Endodermal cell (in vitro differentiated cells): ENCODE data around the gene BIRC7. TPM values are rescaled to one million over a fixed set of nuclear protein-coding genes. Genes with fewer than 3 reads are reported as not detected.
A peak's percentile ranks its signal among the peaks of the same experiment; 100 is the strongest.

ENCODE experiments used
- DNase-seq: peaks from one replicate; pipeline ENCODE4 v3.0.0-alpha.2; 2017
- H3K27ac ChIP-seq: 2 replicates; pipeline ENCODE4 v1.5.1; 2013; ENCODE audit warnings: mild to moderate bottlenecking, low read depth, low read length, moderate library complexity
- H3K27me3 ChIP-seq: 2 replicates; pipeline ENCODE4 v1.6.1; 2013; ENCODE audit warnings: mild to moderate bottlenecking, low read length, moderate library complexity; ENCODE audit not compliant: insufficient read depth, control insufficient read depth, poor library complexity, severe bottlenecking
- H3K36me3 ChIP-seq: 2 replicates; pipeline ENCODE4 v1.7.0; 2013; ENCODE audit warnings: mild to moderate bottlenecking, low read length, moderate library complexity; ENCODE audit not compliant: control insufficient read depth, insufficient read depth
- H3K4me1 ChIP-seq: one replicate; pipeline ENCODE4 v1.7.0; 2013; ENCODE audit warnings: low read length; ENCODE audit not compliant: control insufficient read depth, insufficient read depth
- H3K4me3 ChIP-seq: 2 replicates; pipeline ENCODE4 v1.5.1; 2013; ENCODE audit warnings: mild to moderate bottlenecking, low read length, moderate library complexity
- H3K9ac ChIP-seq: 2 replicates; pipeline ENCODE4 v1.6.1; 2013; ENCODE audit warnings: mild to moderate bottlenecking, low read length, moderate library complexity; ENCODE audit not compliant: poor library complexity, severe bottlenecking; ENCODE audit errors: extremely low read depth
- H3K9me3 ChIP-seq: 2 replicates; pipeline ENCODE4 v1.6.1; 2013; ENCODE audit warnings: mild to moderate bottlenecking, low read length, moderate library complexity; ENCODE audit not compliant: control insufficient read depth
- H3K27ac Mint-ChIP-seq: 2 replicates; pipeline ENCODE4 v1.8.0; 2020; ENCODE audit warnings: mixed read lengths
- H3K27me3 Mint-ChIP-seq: 2 replicates; pipeline ENCODE4 v1.8.0; 2021; ENCODE audit warnings: mild to moderate bottlenecking, mixed read lengths; ENCODE audit not compliant: insufficient read depth
- H3K36me3 Mint-ChIP-seq: 2 replicates; pipeline ENCODE4 v1.8.0; 2020; ENCODE audit warnings: low read depth, mixed read lengths
- H3K4me1 Mint-ChIP-seq: 2 replicates; pipeline ENCODE4 v1.8.0; 2020; ENCODE audit warnings: mixed read lengths
- H3K4me3 Mint-ChIP-seq: 2 replicates; pipeline ENCODE4 v1.8.0; 2020; ENCODE audit warnings: mild to moderate bottlenecking, moderate library complexity, mixed read lengths
- H3K9me3 Mint-ChIP-seq: 2 replicates; pipeline ENCODE4 v1.8.0; 2020; ENCODE audit warnings: mild to moderate bottlenecking, mixed read lengths
- CTCF ChIP-seq: fragments of 200-600 bp; sonication (generic); conservative IDR thresholded peaks from 2 replicates; pipeline ENCODE4 v1.5.0; 2021; ENCODE audit warnings: antibody characterized with exemption, mild to moderate bottlenecking
- WGBS, 2 experiments: methylation state at CpG; one replicate each; pipeline versions ENCODE4 v1.1.5 to v1.1.7; 2013; ENCODE audit warnings: missing lambda C conversion rate in 2 of 2, mixed read lengths in 1 of 2; ENCODE audit not compliant: insufficient coverage in 1 of 2, insufficient read length in 1 of 2; 5-methylcytosine and 5-hydroxymethylcytosine counted together
- total RNA-seq, 2 donors: library from RNA; stranded (reverse); fragmentation: NEBNext Ultra II Directional in 1 of 2; extraction: Animal tissue kit (Norgen Biotek cat#: 25700) in 1 of 2; gene quantifications; 2 replicates in 1 of 2; 3 replicates in 1 of 2; pipeline ENCODE4 v1.2.1, GENCODE V29; 2021

BIRC7 gene
- total RNA-seq, 2 donors from 2014 or later: not detected

GRCh38 chr20:63259734-63260460 is 24.2 kb downstream of the BIRC7 start:
- no peak overlapping the region for H3K27ac Mint-ChIP-seq
- Histone ChIP-seq H3K9me3 (no peaks in the 10 kb centered on the region), H3K9ac (no peak overlapping the region), H3K4me1 (peaks cover 1% of the 10 kb centered on the region), H3K36me3 (no peaks in the 10 kb centered on the region), H3K27ac (peak overlapping the region; percentile 84), H3K27me3 (peaks cover 23% of the 10 kb centered on the region), H3K4me3 (no peak overlapping the region)
- H3K36me3 Mint-ChIP-seq: no peaks in the 10 kb centered on the region
- 91% methylated on average over 16 to 25 of the region's 25 CpGs for WGBS, 2 experiments
- H3K27me3 Mint-ChIP-seq: peaks cover 23% of the 10 kb centered on the region
- TF ChIP-seq CTCF: no peak
- no peaks in the 10 kb centered on the region for H3K9me3 Mint-ChIP-seq
- no peaks in the 10 kb centered on the region for H3K4me1 Mint-ChIP-seq
- no peak for DNase-seq
- no peak overlapping the region for H3K4me3 Mint-ChIP-seq

- Histone ChIP-seq H3K4me3 (no peak overlapping the region), H3K36me3 (no peaks in the 10 kb centered on the region), H3K4me1 (no peaks in the 10 kb centered on the region), H3K9me3 (no peaks in the 10 kb centered on the region), H3K27me3 (peaks cover 17% of the 10 kb centered on the region), H3K9ac (no peak overlapping the region), H3K27ac (peak overlapping the region; percentile 84)
- 93 to 96% methylated on average over 14 to 15 of the region's 15 CpGs for WGBS, 2 experiments
- DNase-seq: no peak
- H3K4me3 Mint-ChIP-seq: no peak overlapping the region
- no peaks in the 10 kb centered on the region for H3K36me3 Mint-ChIP-seq
- no peaks in the 10 kb centered on the region for H3K4me1 Mint-ChIP-seq
- no peak overlapping the region for H3K27ac Mint-ChIP-seq
- no peaks in the 10 kb centered on the region for H3K9me3 Mint-ChIP-seq
- no peak for TF ChIP-seq CTCF
- H3K27me3 Mint-ChIP-seq: peaks cover 17% of the 10 kb centered on the region
Observed at GRCh38 chr20:63260521-63260920, 24.8 kb downstream of the BIRC7 start.

- Histone ChIP-seq H3K4me1 (no peaks in the 10 kb centered on the region), H3K27ac (peak overlapping the region; percentile 84), H3K36me3 (no peaks in the 10 kb centered on the region), H3K9ac (no peak overlapping the region), H3K27me3 (peaks cover 10% of the 10 kb centered on the region), H3K4me3 (no peak overlapping the region), H3K9me3 (no peaks in the 10 kb centered on the region)
- peaks cover 10% of the 10 kb centered on the region for H3K27me3 Mint-ChIP-seq
- 60 to 76% methylated on average over 18 to 25 of the region's 25 CpGs for WGBS, 2 experiments
- no peaks in the 10 kb centered on the region for H3K4me1 Mint-ChIP-seq
- H3K4me3 Mint-ChIP-seq: no peak overlapping the region
- no peaks in the 10 kb centered on the region for H3K9me3 Mint-ChIP-seq
- no peak for DNase-seq
- no peak for TF ChIP-seq CTCF
- no peaks in the 10 kb centered on the region for H3K36me3 Mint-ChIP-seq
- H3K27ac Mint-ChIP-seq: no peak overlapping the region
Observed at GRCh38 chr20:63261060-63261794, 25.5 kb downstream of the BIRC7 start.
